Endometrial microvascular endothelial cells (primary cell): ENCODE measurements around the gene GZF1. TPM values are rescaled to one million over a fixed set of nuclear protein-coding genes. Genes with fewer than 3 reads are reported as not detected.

Experiments
- in situ Hi-C: cut with HindIII; loops from 2 replicates; pipeline ENCODE4 v1.10.0; 2017; ENCODE audit warnings: low sequenced_read_pairs, low pct_unique_long_range_greater_than_20kb; ENCODE audit errors: inconsistent ontology term
- total RNA-seq: library from RNA; depleted of rRNA; stranded (reverse); fragments of >200 nt; gene quantifications from one replicate; pipeline ENCODE4 v1.2.3, GENCODE V29; 2015; ENCODE audit errors: inconsistent ontology term

Gene GZF1
- total RNA-seq, 1 donor from 2014 or later: 10.9 TPM

- in situ Hi-C loops: no loop called here
Observed at GRCh38 chr20:23396950-23397627, 35.1 kb downstream of the GZF1 start.

GRCh38 chr20:23397961-23398360 lies 36.0 kb downstream of the GZF1 start:
- in situ Hi-C loops: no loop called here

- in situ Hi-C loops: no loop called here
Observed at GRCh38 chr20:23399568-23400241, 37.7 kb downstream of the GZF1 start.

- in situ Hi-C loops: no loop called here
Observed at GRCh38 chr20:23401051-23401450, 39.1 kb downstream of the GZF1 start.

- in situ Hi-C loops: no loop called here
Observed at GRCh38 chr20:23403751-23404150, 41.8 kb downstream of the GZF1 start.

- in situ Hi-C loops: no loop called here
Observed at GRCh38 chr20:23404196-23404595, 42.2 kb downstream of the GZF1 start.

- in situ Hi-C loops: no loop called here
Observed at GRCh38 chr20:23406880-23407279, 44.9 kb downstream of the GZF1 start.

- in situ Hi-C loops: no loop called here
Observed at GRCh38 chr20:23407781-23408464, 45.9 kb downstream of the GZF1 start.

- in situ Hi-C loops: no loop called here
Observed at GRCh38 chr20:23408957-23409356, 47.0 kb downstream of the GZF1 start.

- in situ Hi-C loops: no loop called here
Observed at GRCh38 chr20:23409800-23410199, 47.8 kb downstream of the GZF1 start.

- in situ Hi-C loops: no loop called here
Observed at GRCh38 chr20:23410916-23411695, 49.1 kb downstream of the GZF1 start.

- in situ Hi-C loops: no loop called here
Observed at GRCh38 chr20:23412026-23412425, 50.0 kb downstream of the GZF1 start.

GRCh38 chr20:23413862-23414422 lies 52.0 kb downstream of the GZF1 start:
- in situ Hi-C loops: no loop called here

- in situ Hi-C loops: no loop called here
Observed at GRCh38 chr20:23414526-23415188, 52.7 kb downstream of the GZF1 start.

- in situ Hi-C loops: no loop called here
Observed at GRCh38 chr20:23415555-23415954, 53.6 kb downstream of the GZF1 start.

- in situ Hi-C loops: no loop called here
Observed at GRCh38 chr20:23415959-23416583, 54.1 kb downstream of the GZF1 start.

GRCh38 chr20:23417861-23418260 lies 55.9 kb downstream of the GZF1 start:
- in situ Hi-C loops: no loop called here

GRCh38 chr20:23419657-23419994 lies 57.6 kb downstream of the GZF1 start:
- in situ Hi-C loops: no loop called here
